ENCODE measurements around the gene SLC9A9.
"Not testable (repeated sequence)": the region's sequence is repeated elsewhere in the genome, so short reads cannot be mapped to it uniquely, and the experiment has no call there.

Gene SLC9A9

GRCh38 chr3:143808030-143808429 lies 40.2 kb downstream of the SLC9A9 start:
- no peak for DNase-seq

GRCh38 chr3:143806038-143806437 lies 42.2 kb downstream of the SLC9A9 start:
- DNase-seq, result no peak

- not testable (repeated sequence) for DNase-seq
These were observed 42.8 kb downstream of the SLC9A9 start for GRCh38 chr3:143805476-143805875.

GRCh38 chr3:143801046-143801445 lies 47.2 kb downstream of the SLC9A9 start:
- not testable (repeated sequence) for DNase-seq

- not testable (repeated sequence) for DNase-seq
These were observed 50.1 kb downstream of the SLC9A9 start for GRCh38 chr3:143798151-143798550.

GRCh38 chr3:143795874-143796273 lies 52.4 kb downstream of the SLC9A9 start:
- DNase-seq, result no peak

GRCh38 chr3:143794793-143795462 lies 53.3 kb downstream of the SLC9A9 start:
- DNase-seq, result no peak

GRCh38 chr3:143793971-143794370 lies 54.3 kb downstream of the SLC9A9 start:
- DNase-seq, result no peak

- DNase-seq, result no peak
These were observed 56.9 kb downstream of the SLC9A9 start for GRCh38 chr3:143791386-143791785.

GRCh38 chr3:143786219-143787191 lies 61.8 kb downstream of the SLC9A9 start:
- DNase-seq, result no peak

GRCh38 chr3:143784446-143784845 lies 63.8 kb downstream of the SLC9A9 start:
- no peak for DNase-seq

GRCh38 chr3:143783851-143784370 lies 64.4 kb downstream of the SLC9A9 start:
- DNase-seq, result no peak

GRCh38 chr3:143775459-143775858 lies 72.8 kb downstream of the SLC9A9 start:
- DNase-seq, result no peak

- no peak for DNase-seq
These were observed 76.3 kb downstream of the SLC9A9 start for GRCh38 chr3:143771939-143772338.

- no peak for DNase-seq
These were observed 77.0 kb downstream of the SLC9A9 start for GRCh38 chr3:143771258-143771657.

GRCh38 chr3:143770391-143770790 lies 77.9 kb downstream of the SLC9A9 start:
- DNase-seq, result no peak

- DNase-seq, result no peak
These were observed 78.7 kb downstream of the SLC9A9 start for GRCh38 chr3:143769616-143770015.

- DNase-seq, result no peak
These were observed 83.4 kb downstream of the SLC9A9 start for GRCh38 chr3:143764840-143765239.

- no peak for DNase-seq
These were observed 84.6 kb downstream of the SLC9A9 start for GRCh38 chr3:143763564-143764162.

GRCh38 chr3:143757691-143758090 lies 90.6 kb downstream of the SLC9A9 start:
- no peak for DNase-seq

GRCh38 chr3:143755978-143756377 lies 92.3 kb downstream of the SLC9A9 start:
- no peak for DNase-seq

- no peak for DNase-seq
These were observed 94.2 kb downstream of the SLC9A9 start for GRCh38 chr3:143754090-143754489.

- DNase-seq, result no peak
These were observed 94.8 kb downstream of the SLC9A9 start for GRCh38 chr3:143753456-143753855.

All from GOT3 (cell line).